BE2C (cell line): Measurements from ENCODE around the gene CCDC9B.
A peak's percentile ranks its signal among the peaks of the same experiment; 100 is the strongest.

ENCODE experiments used
- DNase-seq: peaks from one replicate; pipeline ENCODE4 v3.0.0-alpha.2; 2020
- H3K27me3 ChIP-seq: fragments of 250-450 bp; sonication (Bioruptor Pico); 2 replicates; pipeline ENCODE4 v1.5.1; 2020; ENCODE audit warnings: mild to moderate bottlenecking
- H3K36me3 ChIP-seq: fragments of 250-450 bp; sonication (Bioruptor Pico); 2 replicates; pipeline ENCODE4 v1.5.1; 2020; ENCODE audit warnings: mild to moderate bottlenecking
- H3K4me1 ChIP-seq: fragments of 250-450 bp; sonication (Bioruptor Pico); 2 replicates; pipeline ENCODE4 v1.5.1; 2020
- H3K4me3 ChIP-seq: 2 replicates; pipeline ENCODE4 v1.5.1; 2011; ENCODE audit warnings: low read depth, low read length
- H3K9me3 ChIP-seq: fragments of 250-450 bp; sonication (Bioruptor Pico); 2 replicates; pipeline ENCODE4 v1.5.1; 2020
- CTCF ChIP-seq: IDR thresholded peaks from 2 replicates; pipeline ENCODE4 v1.5.1; 2012; ENCODE audit warnings: mild to moderate bottlenecking, low read depth, low read length

The CCDC9B gene

GRCh38 chr15:40323953-40324937 lies 16.5 kb downstream of the CCDC9B start:
- DNase-seq = peak; percentile 46
- peak overlapping the region; percentile 67 for H3K4me3 ChIP-seq
- H3K4me1 ChIP-seq = peaks cover 6% of the 10 kb centered on the region
- H3K27me3 ChIP-seq = no peaks in the 10 kb centered on the region
- H3K9me3 ChIP-seq = no peaks in the 10 kb centered on the region
- peaks cover 5% of the 10 kb centered on the region; the same call in 1 of the 2 replicates for H3K36me3 ChIP-seq
- no peak for TF ChIP-seq CTCF

- peak; percentile 64 for TF ChIP-seq CTCF
- H3K27me3 ChIP-seq = no peaks in the 10 kb centered on the region
- peak; percentile 96 for DNase-seq
- H3K9me3 ChIP-seq = no peaks in the 10 kb centered on the region
- H3K4me1 ChIP-seq = peaks cover 6% of the 10 kb centered on the region
- peaks cover 5% of the 10 kb centered on the region; the same call in 1 of the 2 replicates for H3K36me3 ChIP-seq
- peak within 1 kb of the TSS; percentile 67 for H3K4me3 ChIP-seq
Measured at GRCh38 chr15:40323239-40323952, 17.3 kb downstream of the CCDC9B start, which contains the start of gene INAFM2. Gene INAFM2 (plus strand): TSS chr15:40323692. CDS start chr15:40324056, 364 bp downstream.

GRCh38 chr15:40322531-40323238 lies 18.1 kb downstream of the CCDC9B start:
- TF ChIP-seq CTCF = no peak
- DNase-seq = no peak

DNA sequence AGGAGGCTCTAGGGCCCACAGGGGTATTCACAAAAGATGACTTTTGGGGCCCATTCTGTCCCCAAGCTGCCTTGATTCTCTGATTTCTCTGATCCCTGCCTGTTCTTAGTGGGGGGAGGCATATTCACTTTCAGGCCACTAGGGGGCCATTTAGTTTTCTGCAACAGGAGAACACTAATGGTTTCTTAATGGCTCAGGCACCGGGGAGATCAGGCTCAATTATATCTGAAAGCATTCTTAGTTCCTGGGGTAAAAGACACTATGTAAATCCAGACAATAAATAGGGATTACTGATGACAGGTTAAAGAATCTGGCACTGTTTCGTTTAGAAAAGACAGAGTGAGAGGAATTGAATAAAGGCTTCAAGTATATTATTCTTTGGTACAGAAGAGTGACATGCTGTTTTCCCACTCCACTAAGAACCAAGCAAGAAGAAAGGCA lies 19.8 kb downstream of the CCDC9B start:
- Histone ChIP-seq H3K4me1 (peaks cover 6% of the 10 kb centered on the region), H3K36me3 (no peaks in the 10 kb centered on the region), H3K9me3 (no peaks in the 10 kb centered on the region), H3K27me3 (no peaks in the 10 kb centered on the region), H3K4me3 (no peak overlapping the region)
- peak; percentile 94 for TF ChIP-seq CTCF
- DNase-seq = peak; percentile 71

More at GRCh38 chr15:40322531-40323238, 18.1 kb downstream of the CCDC9B start:
- H3K27me3 ChIP-seq = no peaks in the 10 kb centered on the region
- no peaks in the 10 kb centered on the region for H3K9me3 ChIP-seq
- peaks cover 5% of the 10 kb centered on the region; the same call in 1 of the 2 replicates for H3K36me3 ChIP-seq
- H3K4me3 ChIP-seq = no peak overlapping the region
- peaks cover 6% of the 10 kb centered on the region for H3K4me1 ChIP-seq

GRCh38 chr15:40320409-40320808 lies 20.3 kb downstream of the CCDC9B start:
- Histone ChIP-seq H3K4me3 (no peak overlapping the region), H3K9me3 (no peaks in the 10 kb centered on the region), H3K27me3 (no peaks in the 10 kb centered on the region), H3K36me3 (no peaks in the 10 kb centered on the region), H3K4me1 (peaks cover 6% of the 10 kb centered on the region)
- no peak for TF ChIP-seq CTCF
- DNase-seq = no peak
